Activated CD8-positive, alpha-beta memory T cell treated with anti-CD3 and anti-CD28 coated beads, Interleukin-2, amount 50 U/mL, for 48 hours (primary cell): ENCODE data around the gene AK8.
"Not testable (repeated sequence)": the region's sequence is repeated elsewhere in the genome, so short reads cannot be mapped to it uniquely, and the experiment has no call there.

Source experiments
- DNase-seq: peaks from one replicate; pipeline ENCODE4 v3.0.0-alpha.2; 2020

Gene AK8

GRCh38 chr9:132795511-132796303, 82.4 kb downstream of the AK8 start:
- no peak for DNase-seq

GRCh38 chr9:132794730-132795380, 83.2 kb downstream of the AK8 start:
- no peak for DNase-seq

GRCh38 chr9:132793606-132794580, 84.2 kb downstream of the AK8 start:
- no peak for DNase-seq

GRCh38 chr9:132792547-132792946, 85.5 kb downstream of the AK8 start:
- DNase-seq: no peak

- DNase-seq: no peak
These were observed 86.3 kb downstream of the AK8 start for GRCh38 chr9:132791699-132792240.

GRCh38 chr9:132789719-132790118, 88.4 kb downstream of the AK8 start:
- no peak for DNase-seq

- no peak for DNase-seq
These were observed 89.7 kb downstream of the AK8 start for GRCh38 chr9:132788378-132788777.

GRCh38 chr9:132787748-132788159, 90.3 kb downstream of the AK8 start:
- DNase-seq: no peak

GRCh38 chr9:132784286-132784830, 93.7 kb downstream of the AK8 start:
- DNase-seq: no peak

GRCh38 chr9:132783006-132783405, 95.1 kb downstream of the AK8 start:
- DNase-seq: no peak

- no peak for DNase-seq
These were observed 96.0 kb downstream of the AK8 start for GRCh38 chr9:132782037-132782436.

- no peak for DNase-seq
These were observed 97.7 kb downstream of the AK8 start for GRCh38 chr9:132780230-132781007.

GRCh38 chr9:132776891-132777290, 101.2 kb downstream of the AK8 start:
- no peak for DNase-seq

GRCh38 chr9:132776268-132776667, 101.8 kb downstream of the AK8 start:
- no peak for DNase-seq

- DNase-seq: no peak
These were observed 102.4 kb downstream of the AK8 start for GRCh38 chr9:132775720-132776119.

- DNase-seq: no peak
These were observed 103.2 kb downstream of the AK8 start for GRCh38 chr9:132774886-132775285.

GRCh38 chr9:132773764-132774339, 104.2 kb downstream of the AK8 start:
- no peak for DNase-seq

GRCh38 chr9:132773093-132773492, 105.0 kb downstream of the AK8 start:
- DNase-seq: no peak

GRCh38 chr9:132771752-132772151, 106.3 kb downstream of the AK8 start:
- not testable (repeated sequence) for DNase-seq

GRCh38 chr9:132770770-132771310, 107.2 kb downstream of the AK8 start:
- DNase-seq: no peak
